ENCODE results near the gene TBC1D21. TPM values are rescaled to one million over a fixed set of nuclear protein-coding genes. Genes with fewer than 3 reads are reported as not detected.

TBC1D21 gene
- total RNA-seq, 1 donor from 2014 or later = not detected

DNA sequence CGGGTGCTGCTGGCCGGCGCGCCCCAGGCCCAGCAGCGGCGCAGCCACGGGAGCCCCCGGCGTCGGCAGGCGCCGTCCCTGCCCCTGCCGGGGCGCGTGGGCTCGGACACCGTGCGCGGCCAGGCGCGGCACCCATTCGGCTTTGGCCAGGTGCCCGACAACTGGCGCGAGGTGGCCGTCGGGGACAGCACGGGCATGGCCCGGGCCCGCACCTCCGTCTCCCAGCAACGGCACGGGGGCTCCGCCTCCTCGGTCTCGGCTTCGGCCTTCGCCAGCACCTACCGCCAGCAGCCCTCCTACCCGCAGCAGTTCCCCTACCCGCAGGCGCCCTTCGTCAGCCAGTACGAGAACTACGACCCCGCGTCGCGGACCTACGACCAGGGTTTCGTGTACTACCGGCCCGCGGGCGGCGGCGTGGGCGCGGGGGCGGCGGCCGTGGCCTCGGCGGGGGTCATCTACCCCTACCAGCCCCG, 53.7 kb downstream of the TBC1D21 start:
- Histone ChIP-seq H3K4me1 (peaks cover 56 to 64% of the 10 kb centered on the region in 2 donors), H3K27ac (peak overlapping the region; percentile 92 to 97), H3K4me3 (peak overlapping the region; percentile 65 to 88), H3K27me3 (no peaks in the 10 kb centered on the region), H3K36me3 (no peaks in the 10 kb centered on the region), H3K9me3 (no peaks in the 10 kb centered on the region)
- TF ChIP-seq, protein P1, sequence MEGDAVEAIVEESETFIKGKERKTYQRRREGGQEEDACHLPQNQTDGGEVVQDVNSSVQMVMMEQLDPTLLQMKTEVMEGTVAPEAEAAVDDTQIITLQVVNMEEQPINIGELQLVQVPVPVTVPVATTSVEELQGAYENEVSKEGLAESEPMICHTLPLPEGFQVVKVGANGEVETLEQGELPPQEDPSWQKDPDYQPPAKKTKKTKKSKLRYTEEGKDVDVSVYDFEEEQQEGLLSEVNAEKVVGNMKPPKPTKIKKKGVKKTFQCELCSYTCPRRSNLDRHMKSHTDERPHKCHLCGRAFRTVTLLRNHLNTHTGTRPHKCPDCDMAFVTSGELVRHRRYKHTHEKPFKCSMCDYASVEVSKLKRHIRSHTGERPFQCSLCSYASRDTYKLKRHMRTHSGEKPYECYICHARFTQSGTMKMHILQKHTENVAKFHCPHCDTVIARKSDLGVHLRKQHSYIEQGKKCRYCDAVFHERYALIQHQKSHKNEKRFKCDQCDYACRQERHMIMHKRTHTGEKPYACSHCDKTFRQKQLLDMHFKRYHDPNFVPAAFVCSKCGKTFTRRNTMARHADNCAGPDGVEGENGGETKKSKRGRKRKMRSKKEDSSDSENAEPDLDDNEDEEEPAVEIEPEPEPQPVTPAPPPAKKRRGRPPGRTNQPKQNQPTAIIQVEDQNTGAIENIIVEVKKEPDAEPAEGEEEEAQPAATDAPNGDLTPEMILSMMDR (IDR thresholded peaks at IDR 0.05) = no peak
- DNase-seq (ENCODE audit: low spot score in 2 of 2) = peak in 1 of 2 donors; percentile 80
- intact Hi-C loops (cut with DNase I) = loop anchor here (1.0 kb wide), 2 partner anchors 15 to 24 kb away; no protein-coding TSS in a partner anchor

DNA sequence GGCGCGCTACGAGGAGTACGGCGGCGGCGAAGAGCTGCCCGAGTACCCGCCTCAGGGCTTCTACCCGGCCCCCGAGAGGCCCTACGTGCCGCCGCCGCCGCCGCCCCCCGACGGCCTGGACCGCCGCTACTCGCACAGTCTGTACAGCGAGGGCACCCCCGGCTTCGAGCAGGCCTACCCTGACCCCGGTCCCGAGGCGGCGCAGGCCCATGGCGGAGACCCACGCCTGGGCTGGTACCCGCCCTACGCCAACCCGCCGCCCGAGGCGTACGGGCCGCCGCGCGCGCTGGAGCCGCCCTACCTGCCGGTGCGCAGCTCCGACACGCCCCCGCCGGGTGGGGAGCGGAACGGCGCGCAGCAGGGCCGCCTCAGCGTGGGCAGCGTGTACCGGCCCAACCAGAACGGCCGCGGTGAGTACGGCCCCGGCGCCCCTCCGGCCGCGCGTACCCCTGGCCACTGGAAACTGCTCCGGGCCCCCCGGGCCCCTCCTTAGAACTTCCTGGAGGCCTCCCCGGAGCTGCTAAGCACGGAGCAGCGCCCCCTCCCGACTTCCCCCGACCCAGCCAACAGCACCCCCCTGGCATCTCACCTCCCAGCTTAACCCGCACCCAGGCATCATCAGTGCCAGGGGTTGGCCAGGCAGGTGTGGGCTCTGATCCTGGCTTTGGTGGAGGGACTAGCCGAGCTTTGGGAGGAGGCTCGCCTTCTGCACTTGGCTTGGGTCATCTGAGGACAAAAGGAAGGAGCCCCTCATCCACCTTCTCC, 54.3 kb downstream of the TBC1D21 start:
- TF ChIP-seq, protein P1 (IDR thresholded peaks at IDR 0.05) = peak; percentile 43 to 62 (median 43)
- H3K4me3 ChIP-seq = peak overlapping the region; percentile 65 to 88
- H3K27me3 ChIP-seq = no peaks in the 10 kb centered on the region
- H3K9me3 ChIP-seq = no peaks in the 10 kb centered on the region
- peak overlapping the region; percentile 92 to 97 for H3K27ac ChIP-seq
- H3K4me1 ChIP-seq = peaks cover 51 to 63% of the 10 kb centered on the region in 2 donors
- H3K36me3 ChIP-seq = no peaks in the 10 kb centered on the region
- intact Hi-C loops (cut with DNase I) = loop anchor here (1.0 kb wide), 2 partner anchors 15 to 24 kb away; no protein-coding TSS in a partner anchor
- peak in 1 of 2 donors; percentile 82 for DNase-seq (ENCODE audit: low spot score in 2 of 2)

DNA sequence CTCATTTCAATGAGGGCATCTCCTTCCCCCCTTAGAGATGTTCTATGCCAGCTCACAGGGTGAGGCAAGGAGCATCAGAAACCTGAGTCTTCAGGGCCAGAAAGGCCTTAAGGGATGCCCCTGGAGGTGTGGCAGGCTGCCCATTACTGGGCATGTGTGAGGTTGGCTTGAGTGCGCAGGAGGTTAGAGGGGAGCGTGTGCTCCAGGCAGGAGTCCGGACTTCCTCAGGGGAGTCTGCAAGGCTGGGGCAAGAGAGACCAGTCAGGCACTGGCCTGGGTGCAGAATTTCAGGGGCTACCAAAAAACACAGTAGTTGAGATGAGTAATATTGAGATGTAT, 54.8 kb downstream of the TBC1D21 start:
- H3K4me3 ChIP-seq = peak overlapping the region; percentile 65 to 88
- peak overlapping the region; percentile 92 to 97 for H3K27ac ChIP-seq
- intact Hi-C loops (cut with DNase I) = no loop called here
- H3K27me3 ChIP-seq = no peaks in the 10 kb centered on the region
- H3K4me1 ChIP-seq = peaks cover 45 to 58% of the 10 kb centered on the region in 2 donors
- no peaks in the 10 kb centered on the region for H3K36me3 ChIP-seq
- TF ChIP-seq, protein P1 (IDR thresholded peaks at IDR 0.05) = no peak
- no peaks in the 10 kb centered on the region for H3K9me3 ChIP-seq
- DNase-seq (ENCODE audit: low spot score in 2 of 2) = no peak

DNA sequence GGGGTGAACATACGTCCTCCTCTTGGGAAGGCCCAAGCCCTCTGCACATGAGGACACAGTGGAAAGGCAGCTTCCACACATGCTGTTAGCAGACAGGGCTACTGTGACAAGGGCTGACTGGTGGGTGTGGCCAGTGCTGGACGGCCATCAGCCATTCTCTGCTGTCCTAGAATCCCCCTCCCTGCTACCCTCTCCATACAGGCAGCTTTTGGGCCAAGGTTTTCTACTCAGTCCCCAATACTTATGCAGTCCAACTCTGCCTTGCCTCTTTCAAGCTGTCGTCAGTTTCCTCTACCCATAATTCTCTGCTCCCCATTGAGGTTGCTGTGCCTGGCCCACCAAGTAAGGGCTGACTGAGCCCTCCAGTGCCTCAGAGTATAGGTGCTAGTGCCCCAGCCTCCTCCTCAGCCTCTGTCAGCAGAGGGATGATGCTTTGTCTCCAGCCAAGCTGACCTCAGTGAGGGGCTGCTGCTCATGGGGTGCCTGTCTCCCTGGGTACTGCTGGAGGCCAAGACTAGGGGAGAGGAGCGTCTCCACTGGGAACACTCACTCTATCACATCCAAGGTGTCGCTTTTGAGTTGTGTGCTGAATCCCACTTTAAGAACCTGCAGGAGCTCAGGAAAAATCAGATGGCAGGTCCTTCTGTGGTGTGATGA, 55.7 kb downstream of the TBC1D21 start:
- peaks cover 0 to 5% of the 10 kb centered on the region in 2 donors for H3K36me3 ChIP-seq
- H3K4me3 ChIP-seq = peak overlapping the region; percentile 65 to 88
- peak overlapping the region; percentile 74 to 82 for H3K27ac ChIP-seq
- TF ChIP-seq, protein P1 (IDR thresholded peaks at IDR 0.05) = no peak
- peaks cover 36 to 53% of the 10 kb centered on the region in 2 donors for H3K4me1 ChIP-seq
- intact Hi-C loops (cut with DNase I) = no loop called here
- no peaks in the 10 kb centered on the region for H3K27me3 ChIP-seq
- no peaks in the 10 kb centered on the region for H3K9me3 ChIP-seq
- DNase-seq (ENCODE audit: low spot score in 2 of 2) = peak in 1 of 2 donors; percentile 65

DNA sequence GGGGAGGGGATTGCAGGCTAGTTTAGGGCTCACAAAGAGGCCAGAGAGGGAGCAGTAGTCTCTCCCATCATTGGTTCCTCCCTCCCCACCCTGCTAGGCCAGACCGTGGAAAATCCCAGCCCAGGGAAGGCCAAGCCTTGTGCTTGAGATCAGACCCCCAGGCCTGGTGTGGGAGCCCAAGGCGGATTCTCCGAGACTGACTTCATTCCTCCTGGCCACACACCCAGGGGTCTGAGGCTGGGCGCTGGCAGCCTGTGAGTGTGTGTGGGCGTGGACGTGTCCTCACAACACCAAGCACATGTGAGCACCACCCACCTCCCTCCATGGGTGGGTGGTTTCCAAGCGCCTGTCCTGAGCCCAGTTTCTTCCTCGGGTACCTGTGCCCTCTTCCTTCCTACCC, 57.0 kb downstream of the TBC1D21 start:
- intact Hi-C loops (cut with DNase I) = no loop called here
- Histone ChIP-seq H3K27me3 (no peaks in the 10 kb centered on the region), H3K27ac (peak overlapping the region; percentile 74 to 82), H3K9me3 (no peaks in the 10 kb centered on the region), H3K4me3 (peak overlapping the region; percentile 13 to 65), H3K36me3 (peaks cover 0 to 5% of the 10 kb centered on the region in 2 donors), H3K4me1 (peaks cover 28 to 53% of the 10 kb centered on the region in 2 donors)
- peak; percentile 51 to 88 for DNase-seq (ENCODE audit: low spot score in 2 of 2)
- TF ChIP-seq, protein P1 (IDR thresholded peaks at IDR 0.05) = no peak
